ENCODE measurements around the gene B4GALT6. TPM values are rescaled to one million over a fixed set of nuclear protein-coding genes. Genes with fewer than 3 reads are reported as not detected.

The B4GALT6 gene
- 3.7 and 6.3 TPM in 2 replicates for total RNA-seq

GRCh38 chr18:31684279-31685096 is at the start of gene B4GALT6:
Gene B4GALT6 (minus strand): TSS chr18:31684581. CDS start chr18:31684426, 155 bp downstream.

GRCh38 chr18:31591628-31592027 is 92.8 kb downstream of the B4GALT6 start, which contains the start of gene TTR:
Gene TTR (plus strand): TSS chr18:31591877. CDS start chr18:31591903, 26 bp downstream.

Other genes with a start within 250 kb of the B4GALT6 start
- gene DSG3, start 236.8 kb downstream of the B4GALT6 start, total RNA-seq: under 0.01 TPM in 1 of 2 replicates, not detected in the other
- 0.39 and 3.7 TPM in 2 replicates for gene DSG2, start 186.4 kb downstream of the B4GALT6 start, total RNA-seq
- not detected in 2 replicates for gene TTR, start 92.7 kb downstream of the B4GALT6 start, total RNA-seq
- under 0.01 TPM in 1 of 2 replicates, not detected in the other for gene SLC25A52, start 76.3 kb upstream of the B4GALT6 start, total RNA-seq